Measurements from ENCODE around the gene TUBB.
A peak's percentile ranks its signal among the peaks of the same experiment; 100 is the strongest.

Gene TUBB

GRCh38 chr6:30726506-30727413 lies 6.6 kb downstream of the TUBB start (continued):
- no peak for TF ChIP-seq ELK4 (IDR thresholded peaks at IDR 0.05; ENCODE audit: borderline replicate concordance, low read depth, low read length)
- TF ChIP-seq ZNF138 (tag by site-specific recombination; IDR thresholded peaks at IDR 0.05; ENCODE audit: borderline replicate concordance) = no peak
- peak; percentile 98 for TF ChIP-seq ZNF121 (tag by site-specific recombination; IDR thresholded peaks at IDR 0.05)
- TF ChIP-seq ZBTB48 (tag by site-specific recombination; IDR thresholded peaks at IDR 0.05) = no peak

- Histone ChIP-seq H3K27ac (ENCODE audit: extremely low read depth, low read depth, low read length) (no peak overlapping the region), H3K4me1 (ENCODE audit: control insufficient read depth, insufficient read depth, low read length) (peaks cover 4% of the 10 kb centered on the region), H3K36me3 (ENCODE audit: control insufficient read depth in 2 of 2, insufficient read depth in 1 of 2, low read length in 2 of 2) (peaks cover 13 to 78% of the 10 kb centered on the region in 2 experiments), H3K9me3 (ENCODE audit: control insufficient read depth, insufficient read depth, low read depth, low read length) (no peaks in the 10 kb centered on the region), H3K4me3 (ENCODE audit: low read depth, low read length) (no peak overlapping the region)
- CTCF ChIA-PET = interaction anchor here (0.6 to 18.7 kb wide), 13 partner anchors 16 to 711 kb away, joined by 3 to 692 read pairs (median 4); partner anchors contain the start of gene DHX16
- TF ChIP-seq ZNF654 (tag by site-specific recombination; IDR thresholded peaks at IDR 0.05; ENCODE audit: low read depth) = peak; percentile 14; the same call in 1 of the 2 replicates
- TF ChIP-seq ZNF2 (tag by site-specific recombination; IDR thresholded peaks at IDR 0.05) = no peak
- TF ChIP-seq ZBTB8A (tag by site-specific recombination; IDR thresholded peaks at IDR 0.05) = 0 out of 2 replicates have a peak, but pooled peaks have one; percentile 18
- TF ChIP-seq ZNF138 (tag by site-specific recombination; IDR thresholded peaks at IDR 0.05; ENCODE audit: borderline replicate concordance) = no peak
- TF ChIP-seq OVOL3 (tag by site-specific recombination; IDR thresholded peaks at IDR 0.05) = no peak
- TF ChIP-seq ZNF529 (tag by site-specific recombination; IDR thresholded peaks at IDR 0.05; ENCODE audit: insufficient replicate concordance) = no peak
- TF ChIP-seq ZNF76 (tag by site-specific recombination; IDR thresholded peaks at IDR 0.05; ENCODE audit: borderline replicate concordance, low read depth) = no peak
- TF ChIP-seq PRDM10 (tag by site-specific recombination; IDR thresholded peaks at IDR 0.05) = peak; percentile 90
- TF ChIP-seq REST (tag by site-specific recombination; IDR thresholded peaks at IDR 0.05) = no peak
- TF ChIP-seq MZF1 (tag by site-specific recombination; IDR thresholded peaks at IDR 0.05; ENCODE audit: borderline replicate concordance) = no peak
- 0 out of 2 replicates have a peak, but pooled peaks have one; percentile 16 for TF ChIP-seq SCRT1 (tag by site-specific recombination; IDR thresholded peaks at IDR 0.05; ENCODE audit: borderline replicate concordance)
- TF ChIP-seq ZBTB26 (tag by site-specific recombination; optimal IDR thresholded peaks at IDR 0.05) = no peak
- TF ChIP-seq ZNF341 (tag by site-specific recombination; IDR thresholded peaks at IDR 0.05; ENCODE audit: low read depth) = peak; percentile 68; the same call in 1 of the 2 replicates
- peak; percentile 86 for TF ChIP-seq SCRT2 (tag by site-specific recombination; IDR thresholded peaks at IDR 0.05)
- 0 out of 2 replicates have a peak, but pooled peaks have one; percentile 13 for TF ChIP-seq ZNF600 (tag by site-specific recombination; IDR thresholded peaks at IDR 0.05)
- TF ChIP-seq MYNN (tag by site-specific recombination; IDR thresholded peaks at IDR 0.05; ENCODE audit: borderline replicate concordance) = no peak
- POLR2A ChIA-PET = interaction anchor here (1.1 to 6.5 kb wide), 7 partner anchors 8 to 113 kb away, joined by 4 to 61 read pairs (median 7); partner anchors contain the start of genes DHX16 and MDC1
Observed at GRCh38 chr6:30727920-30728553, 7.9 kb downstream of the TUBB start.
